Sigmoid colon (tissue), 7 donors: ENCODE measurements around the gene PHACTR3. TPM values are rescaled to one million over a fixed set of nuclear protein-coding genes. Genes with fewer than 3 reads are reported as not detected.

Source experiments
- DNase-seq: peaks from one replicate; pipeline ENCODE4 v3.0.0-alpha.2; 2019
- H3K27ac ChIP-seq, 4 donors: fragments of 200-600 bp; sonication (generic); one replicate each; pipeline ENCODE4 v1.5.1; 2016 to 2019; ENCODE audit warnings: mild to moderate bottlenecking in 1 of 4
- H3K27me3 ChIP-seq, 3 donors: fragments of 200-600 bp; sonication (generic); one replicate each; pipeline ENCODE4 v1.5.1; 2019; ENCODE audit warnings: mild to moderate bottlenecking in 1 of 3
- H3K36me3 ChIP-seq, 4 donors: fragments of 200-600 bp; sonication (generic); one replicate each; pipeline ENCODE4 v1.5.1; 2016 to 2019
- H3K4me1 ChIP-seq, 4 donors: fragments of 200-600 bp; sonication (generic); one replicate each; pipeline ENCODE4 v1.5.1; 2017 to 2019
- H3K4me3 ChIP-seq, 4 donors: fragments of 200-600 bp; sonication (generic); one replicate each; pipeline ENCODE4 v1.5.1; 2017 to 2019; ENCODE audit warnings: mild to moderate bottlenecking in 2 of 4, moderate library complexity in 1 of 4
- H3K9me3 ChIP-seq, 4 donors: fragments of 200-600 bp in 3 of 4; sonication (generic) in 3 of 4; one replicate each; pipeline versions ENCODE4 v1.5.1 to v1.6.1; 2013 to 2019
- CTCF ChIP-seq, 4 experiments: fragments of 450-650 bp in 3 of 4; fragments of 200-600 bp in 1 of 4; IDR thresholded peaks; one replicate each; pipeline ENCODE4 v1.5.1; 2016 to 2019; ENCODE audit warnings: antibody characterized with exemption in 4 of 4, mild to moderate bottlenecking in 3 of 4, moderate library complexity in 2 of 4
- EP300 ChIP-seq, 4 donors: sonication (generic); formaldehyde crosslinking; IDR thresholded peaks; one replicate each; pipeline ENCODE4 v1.6.1; 2017; ENCODE audit warnings: antibody characterized with exemption in 4 of 4
- POLR2A ChIP-seq, 2 donors: fragments of 450-650 bp; IDR thresholded peaks; one replicate each; pipeline ENCODE4 v1.6.1; 2016; ENCODE audit warnings: antibody characterized with exemption in 2 of 2, mild to moderate bottlenecking in 2 of 2, moderate library complexity in 2 of 2
- POLR2AphosphoS5 ChIP-seq, 4 donors: sonication (generic); formaldehyde crosslinking; IDR thresholded peaks; one replicate each; pipeline ENCODE4 v1.6.1; 2017; ENCODE audit warnings: antibody characterized with exemption in 4 of 4
- WGBS, 2 donors: extraction: QIAGEN DNeasy Blood & Tissue Kit; methylation state at CpG; one replicate each; pipeline ENCODE4 v1.1.7; 2013; 5-methylcytosine and 5-hydroxymethylcytosine counted together
- intact Hi-C: fragments of 100-400 bp; cut with DNase I; formaldehyde crosslinking; loops from one replicate; pipeline ENCODE4 v1.15.1; 2023
- polyA plus RNA-seq, 3 donors: library from polyadenylated mRNA; stranded (reverse); fragments of 200-250 nt; gene quantifications; one replicate each; pipeline ENCODE4 v1.2.3, GENCODE V29; 2013
- total RNA-seq, 4 donors: library from RNA; depleted of rRNA; stranded (reverse); fragments of >200 nt; gene quantifications; one replicate each; pipeline ENCODE4 v1.1.0, GENCODE V29; 2016
- donor health status: healthy with polysubstance abuse.
- donor health status: Bipolar disorder and iron deficiency.
- donor health status: healthy.

The PHACTR3 gene
- total and polyA plus RNA-seq, 7 donors = under 0.01 to 1.5 (median 0.81) TPM

GRCh38 chr20:59770851-59771250 lies 166.5 kb downstream of the PHACTR3 start:
- Histone ChIP-seq H3K36me3 (no peaks in the 10 kb centered on the region), H3K27ac (no peak overlapping the region), H3K27me3 (no peaks in the 10 kb centered on the region), H3K4me1 (peaks cover 0 to 13% (median 10%) of the 10 kb centered on the region in 4 donors), H3K9me3 (no peaks in the 10 kb centered on the region), H3K4me3 (no peak overlapping the region)
- TF ChIP-seq POLR2A (IDR thresholded peaks at IDR 0.05) (no peak), POLR2AphosphoS5 (IDR thresholded peaks at IDR 0.05) (no peak), CTCF (IDR thresholded peaks at IDR 0.05) (no peak), EP300 (IDR thresholded peaks at IDR 0.05) (no peak)
- intact Hi-C loops = no loop called here
- peak; percentile 28 for DNase-seq
- 82 to 86% methylated on average over 7 of the region's 7 CpGs for WGBS, 2 donors

- TF ChIP-seq POLR2A (IDR thresholded peaks at IDR 0.05) = no peak
- TF ChIP-seq CTCF (IDR thresholded peaks at IDR 0.05) = no peak
- TF ChIP-seq EP300 (IDR thresholded peaks at IDR 0.05) = no peak
- no peak for TF ChIP-seq POLR2AphosphoS5 (IDR thresholded peaks at IDR 0.05)
Measured at GRCh38 chr20:59771506-59772372, 167.4 kb downstream of the PHACTR3 start.

GRCh38 chr20:59772373-59772705 lies 168.0 kb downstream of the PHACTR3 start:
- DNase-seq = peak; percentile 32
- Histone ChIP-seq H3K27me3 (no peaks in the 10 kb centered on the region), H3K4me1 (peaks cover 0 to 13% (median 10%) of the 10 kb centered on the region in 4 donors), H3K27ac (no peak overlapping the region), H3K4me3 (no peak overlapping the region), H3K9me3 (no peaks in the 10 kb centered on the region), H3K36me3 (no peaks in the 10 kb centered on the region)
- intact Hi-C loops = no loop called here
- no peak for TF ChIP-seq EP300 (IDR thresholded peaks at IDR 0.05)
- TF ChIP-seq POLR2AphosphoS5 (IDR thresholded peaks at IDR 0.05) = no peak
- no peak for TF ChIP-seq CTCF (IDR thresholded peaks at IDR 0.05)
- no peak for TF ChIP-seq POLR2A (IDR thresholded peaks at IDR 0.05)
- 72 to 79% methylated on average over 6 of the region's 6 CpGs for WGBS, 2 donors

More at GRCh38 chr20:59771506-59772372, 167.4 kb downstream of the PHACTR3 start:
- WGBS, 2 donors = 71 to 78% methylated on average over 11 of the region's 11 CpGs
- peak; percentile 60 for DNase-seq
- no peak overlapping the region for H3K27ac ChIP-seq
- no peaks in the 10 kb centered on the region for H3K9me3 ChIP-seq
- no peaks in the 10 kb centered on the region for H3K27me3 ChIP-seq
- intact Hi-C loops = no loop called here
- peaks cover 0 to 13% (median 10%) of the 10 kb centered on the region in 4 donors for H3K4me1 ChIP-seq
- no peaks in the 10 kb centered on the region for H3K36me3 ChIP-seq
- no peak overlapping the region for H3K4me3 ChIP-seq

- intact Hi-C loops = no loop called here
- no peak for TF ChIP-seq POLR2A (IDR thresholded peaks at IDR 0.05)
- no peak for TF ChIP-seq EP300 (IDR thresholded peaks at IDR 0.05)
- no peak for TF ChIP-seq POLR2AphosphoS5 (IDR thresholded peaks at IDR 0.05)
- no peak for TF ChIP-seq CTCF (IDR thresholded peaks at IDR 0.05)
- no peaks in the 10 kb centered on the region for H3K27me3 ChIP-seq
- WGBS, 2 donors = 41 to 81% methylated on average over 21 of the region's 21 CpGs
- peaks cover 0 to 13% (median 10%) of the 10 kb centered on the region in 4 donors for H3K4me1 ChIP-seq
- no peaks in the 10 kb centered on the region for H3K36me3 ChIP-seq
- no peak overlapping the region for H3K27ac ChIP-seq
- no peak overlapping the region for H3K4me3 ChIP-seq
- H3K9me3 ChIP-seq = no peaks in the 10 kb centered on the region
- peak; percentile 52 for DNase-seq
Measured at GRCh38 chr20:59772931-59773913, 168.9 kb downstream of the PHACTR3 start.
